OCI-LY3 (cell line): Measurements from ENCODE around the gene ABCC12.

Experiments used
- CTCF ChIP-seq: fragments of 200-600, 300-600 bp; sonication (generic); IDR thresholded peaks from 2 replicates; pipeline ENCODE4 v1.5.1; 2014; ENCODE audit warnings: antibody characterized with exemption, low read length, low read depth
- EZH2phosphoT487 ChIP-seq: fragments of 200-600 bp; shearing (Covaris generic); IDR thresholded peaks from 2 replicates; pipeline ENCODE4 v1.6.1; 2018; ENCODE audit warnings: antibody characterized with exemption, mixed run types, low read depth

- TF ChIP-seq CTCF (no peak), EZH2phosphoT487 (no peak)
Observed at GRCh38 chr16:48194828-48195556, 39.2 kb upstream of the ABCC12 start.
